ENCODE measurements around the gene TSHZ2. TPM values are rescaled to one million over a fixed set of nuclear protein-coding genes. Genes with fewer than 3 reads are reported as not detected.

Gene TSHZ2
- total RNA-seq, 3 donors from 2014 or later (not counting 1 experiment from before 2014, with no cell fraction given), result 1.8 to 1.9 TPM; not detected in 1

GRCh38 chr20:53421343-53421742 is 449.2 kb downstream of the TSHZ2 start:
- Mint-ChIP-seq H3K27ac (no peak overlapping the region), H3K36me3 (no peaks in the 10 kb centered on the region), H3K27me3 (ENCODE audit: low read depth in 2 of 2) (peaks cover 13 to 28% of the 10 kb centered on the region in 2 donors), H3K4me1 (no peaks in the 10 kb centered on the region), H3K9me3 (no peaks in the 10 kb centered on the region), H3K4me3 (no peak overlapping the region)
- ATAC-seq (no peak), DNase-seq (no peak)
- 93% methylated on average over 7 of the region's 7 CpGs for WGBS (ENCODE audit: insufficient coverage)
- Histone ChIP-seq H3K36me3 (ENCODE audit: control insufficient read depth, insufficient read depth, low read length) (no peaks in the 10 kb centered on the region), H3K9me3 (ENCODE audit: control insufficient read depth, insufficient read depth, low read length) (no peaks in the 10 kb centered on the region), H3K4me1 (ENCODE audit: control insufficient read depth, insufficient read depth, low read length) (no peaks in the 10 kb centered on the region), H3K27ac (ENCODE audit: low read length) (no peak overlapping the region), H3K27me3 (ENCODE audit: control insufficient read depth, insufficient read depth, low read length) (no peaks in the 10 kb centered on the region), H3K4me3 (ENCODE audit: low read length) (no peak overlapping the region)
- intact Hi-C loops (cut with micrococcal nuclease), result no loop called here
- TF ChIP-seq CTCF (IDR thresholded peaks at IDR 0.05), result no peak

GRCh38 chr20:53422039-53422438 is 449.9 kb downstream of the TSHZ2 start:
- WGBS (ENCODE audit: insufficient coverage), result 91% methylated on average over 7 of the region's 7 CpGs

GRCh38 chr20:53423587-53424146 is 451.5 kb downstream of the TSHZ2 start:
- Histone ChIP-seq H3K27me3 (ENCODE audit: control insufficient read depth, insufficient read depth, low read length) (no peaks in the 10 kb centered on the region), H3K4me1 (ENCODE audit: control insufficient read depth, insufficient read depth, low read length) (no peaks in the 10 kb centered on the region), H3K4me3 (ENCODE audit: low read length) (no peak overlapping the region), H3K9me3 (ENCODE audit: control insufficient read depth, insufficient read depth, low read length) (no peaks in the 10 kb centered on the region), H3K36me3 (ENCODE audit: control insufficient read depth, insufficient read depth, low read length) (no peaks in the 10 kb centered on the region), H3K27ac (ENCODE audit: low read length) (no peak overlapping the region)
- no peaks in the 10 kb centered on the region for H3K4me1 Mint-ChIP-seq
- no peaks in the 10 kb centered on the region for H3K36me3 Mint-ChIP-seq
- intact Hi-C loops (cut with micrococcal nuclease), result no loop called here
- 94% methylated on average over 12 of the region's 12 CpGs for WGBS (ENCODE audit: insufficient coverage)
- peaks cover 17 to 39% of the 10 kb centered on the region in 2 donors for H3K27me3 Mint-ChIP-seq (ENCODE audit: low read depth in 2 of 2)
- no peak for DNase-seq
- ATAC-seq, result no peak
- no peak overlapping the region for H3K4me3 Mint-ChIP-seq
- no peak overlapping the region for H3K27ac Mint-ChIP-seq
- H3K9me3 Mint-ChIP-seq, result no peaks in the 10 kb centered on the region
- TF ChIP-seq CTCF (IDR thresholded peaks at IDR 0.05), result no peak

More at GRCh38 chr20:53422039-53422438, 449.9 kb downstream of the TSHZ2 start:
- Histone ChIP-seq H3K36me3 (ENCODE audit: control insufficient read depth, insufficient read depth, low read length) (no peaks in the 10 kb centered on the region), H3K27ac (ENCODE audit: low read length) (no peak overlapping the region), H3K4me1 (ENCODE audit: control insufficient read depth, insufficient read depth, low read length) (no peaks in the 10 kb centered on the region), H3K27me3 (ENCODE audit: control insufficient read depth, insufficient read depth, low read length) (no peaks in the 10 kb centered on the region), H3K9me3 (ENCODE audit: control insufficient read depth, insufficient read depth, low read length) (no peaks in the 10 kb centered on the region), H3K4me3 (ENCODE audit: low read length) (no peak overlapping the region)
- no peaks in the 10 kb centered on the region for H3K36me3 Mint-ChIP-seq
- peaks cover 13 to 28% of the 10 kb centered on the region in 2 donors for H3K27me3 Mint-ChIP-seq (ENCODE audit: low read depth in 2 of 2)
- ATAC-seq (no peak), DNase-seq (no peak)
- no peak for TF ChIP-seq CTCF (IDR thresholded peaks at IDR 0.05)
- H3K4me3 Mint-ChIP-seq, result no peak overlapping the region
- no peaks in the 10 kb centered on the region for H3K4me1 Mint-ChIP-seq
- no peaks in the 10 kb centered on the region for H3K9me3 Mint-ChIP-seq
- H3K27ac Mint-ChIP-seq, result no peak overlapping the region
- intact Hi-C loops (cut with micrococcal nuclease), result no loop called here

GRCh38 chr20:53425481-53425880 is 453.3 kb downstream of the TSHZ2 start:
- intact Hi-C loops (cut with micrococcal nuclease), result no loop called here
- ATAC-seq, result no peak
- no peak overlapping the region for H3K27ac Mint-ChIP-seq
- no peak overlapping the region for H3K4me3 Mint-ChIP-seq
- DNase-seq, result no peak
- peaks cover 14 to 45% of the 10 kb centered on the region in 2 donors for H3K27me3 Mint-ChIP-seq (ENCODE audit: low read depth in 2 of 2)
- no peaks in the 10 kb centered on the region for H3K36me3 Mint-ChIP-seq
- TF ChIP-seq CTCF (IDR thresholded peaks at IDR 0.05), result no peak
- Histone ChIP-seq H3K36me3 (ENCODE audit: control insufficient read depth, insufficient read depth, low read length) (no peaks in the 10 kb centered on the region), H3K4me3 (ENCODE audit: low read length) (no peak overlapping the region), H3K9me3 (ENCODE audit: control insufficient read depth, insufficient read depth, low read length) (no peaks in the 10 kb centered on the region), H3K27ac (ENCODE audit: low read length) (no peak overlapping the region), H3K27me3 (ENCODE audit: control insufficient read depth, insufficient read depth, low read length) (no peaks in the 10 kb centered on the region), H3K4me1 (ENCODE audit: control insufficient read depth, insufficient read depth, low read length) (no peaks in the 10 kb centered on the region)
- no peaks in the 10 kb centered on the region for H3K4me1 Mint-ChIP-seq
- H3K9me3 Mint-ChIP-seq, result no peaks in the 10 kb centered on the region
- WGBS (ENCODE audit: insufficient coverage), result 86% methylated on average over 4 of the region's 4 CpGs
